Loucy (cell line): Measurements from ENCODE around the gene SEMA5B.

Source experiments
- H2AFZ ChIP-seq: fragments of 200-600 bp; sonication (generic); 2 replicates; pipeline ENCODE4 v1.6.0; 2016; ENCODE audit warnings: antibody characterized with exemption, mild to moderate bottlenecking, low read length, moderate library complexity
- H3F3A ChIP-seq: fragments of 200-600 bp; 2 replicates; pipeline ENCODE4 v1.6.0; 2016; ENCODE audit warnings: antibody characterized with exemption, low read depth, mild to moderate bottlenecking
- H3K27me3 ChIP-seq: fragments of 200-600 bp; sonication (generic); 2 replicates; pipeline ENCODE4 v1.6.1; 2014; ENCODE audit warnings: low read length, mild to moderate bottlenecking; ENCODE audit not compliant: insufficient read depth, poor library complexity, severe bottlenecking
- H3K36me3 ChIP-seq: fragments of 200-600 bp; sonication (generic); 2 replicates; pipeline ENCODE4 v1.6.1; 2016; ENCODE audit warnings: low read length; ENCODE audit not compliant: insufficient read depth
- H3K4me1 ChIP-seq: fragments of 200-600 bp; sonication (generic); 2 replicates; pipeline ENCODE4 v1.5.1; 2014; ENCODE audit warnings: low read length, mild to moderate bottlenecking; ENCODE audit not compliant: insufficient read depth, poor library complexity, severe bottlenecking
- H3K4me2 ChIP-seq: fragments of 200-600 bp; sonication (generic); 2 replicates; pipeline ENCODE4 v1.6.0; 2014; ENCODE audit warnings: antibody characterized with exemption, low read length, low read depth, mild to moderate bottlenecking; ENCODE audit not compliant: poor library complexity, severe bottlenecking
- H3K4me3 ChIP-seq: fragments of 200-600 bp; sonication (generic); 2 replicates; pipeline ENCODE4 v1.5.1; 2014; ENCODE audit warnings: low read length, mild to moderate bottlenecking, mixed read lengths; ENCODE audit not compliant: poor library complexity, severe bottlenecking
- H3K79me2 ChIP-seq: fragments of 200-600 bp; sonication (generic); 2 replicates; pipeline ENCODE4 v1.6.1; 2014; ENCODE audit warnings: low read length; ENCODE audit not compliant: insufficient read depth
- H3K9ac ChIP-seq: fragments of 200-600 bp; sonication (generic); 2 replicates; pipeline ENCODE4 v1.6.0; 2014; ENCODE audit warnings: mild to moderate bottlenecking, low read depth, low read length, moderate library complexity; ENCODE audit not compliant: poor library complexity, severe bottlenecking
- H3K9me2 ChIP-seq: fragments of 200-600 bp; sonication (generic); replicated peaks from 2 replicates; pipeline ENCODE4 v1.6.1; 2016; ENCODE audit warnings: low read depth, low read length, mixed read lengths
- H3K9me3 ChIP-seq: fragments of 200-600 bp; sonication (generic); 2 replicates; pipeline ENCODE4 v1.6.1; 2014; ENCODE audit warnings: mild to moderate bottlenecking, antibody characterized with exemption, low read length, low read depth; ENCODE audit not compliant: insufficient read depth
- H4K20me1 ChIP-seq: fragments of 200-600 bp; sonication (generic); 2 replicates; pipeline ENCODE4 v1.6.0; 2014; ENCODE audit warnings: antibody characterized with exemption, low read length, mild to moderate bottlenecking; ENCODE audit not compliant: insufficient read depth, poor library complexity, severe bottlenecking
- CTCF ChIP-seq: fragments of 200-600 bp; sonication (generic); conservative IDR thresholded peaks from 2 replicates; pipeline ENCODE4 v1.5.1; 2014; ENCODE audit warnings: mild to moderate bottlenecking, antibody characterized with exemption, low read length
- EZH2phosphoT487 ChIP-seq: fragments of 200-600 bp; IDR thresholded peaks from 2 replicates; pipeline ENCODE4 v1.6.1; 2018; ENCODE audit warnings: antibody characterized with exemption, mild to moderate bottlenecking, moderate library complexity, borderline replicate concordance

The SEMA5B gene

DNA sequence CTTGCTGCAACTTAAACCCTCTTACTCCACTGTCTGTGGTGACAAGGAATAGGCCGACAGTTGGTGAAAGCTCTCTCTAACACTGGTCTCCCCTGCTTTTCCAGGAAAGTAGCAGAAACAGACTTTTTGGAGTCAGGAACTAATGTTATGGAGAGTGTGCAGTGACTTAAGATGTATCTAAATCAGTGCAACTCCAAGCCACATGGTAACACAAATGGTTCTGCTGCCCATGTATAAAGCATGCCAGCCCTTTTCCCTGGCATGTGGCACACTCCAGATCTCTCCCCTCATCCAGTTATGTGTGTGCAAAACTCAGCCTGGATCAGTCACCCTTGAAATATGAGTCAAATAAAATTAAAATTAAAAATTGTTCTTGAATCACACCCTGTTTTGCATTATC, 55.4 kb downstream of the SEMA5B start:
- H3K4me3 ChIP-seq = no peak overlapping the region
- no peak overlapping the region for H2AFZ ChIP-seq
- no peaks in the 10 kb centered on the region for H3K79me2 ChIP-seq
- peaks cover 80% of the 10 kb centered on the region for H3K27me3 ChIP-seq
- no peak for TF ChIP-seq CTCF
- TF ChIP-seq EZH2phosphoT487 = no peak
- peaks cover 22% of the 10 kb centered on the region for H3K4me1 ChIP-seq
- H3K9me3 ChIP-seq = no peaks in the 10 kb centered on the region
- H3K9ac ChIP-seq = no peak overlapping the region
- no peaks in the 10 kb centered on the region for H3K36me3 ChIP-seq
- peaks cover 3% of the 10 kb centered on the region for H4K20me1 ChIP-seq
- H3K4me2 ChIP-seq = no peak overlapping the region
- no peaks in the 10 kb centered on the region for H3K9me2 ChIP-seq
- no peaks in the 10 kb centered on the region for H3F3A ChIP-seq

- no peak overlapping the region for H3K4me3 ChIP-seq
- H3K79me2 ChIP-seq = no peaks in the 10 kb centered on the region
- H3K9me3 ChIP-seq = no peaks in the 10 kb centered on the region
- H3K4me2 ChIP-seq = no peak overlapping the region
- H3K9me2 ChIP-seq = no peaks in the 10 kb centered on the region
- peaks cover 7% of the 10 kb centered on the region for H3K4me1 ChIP-seq
- no peaks in the 10 kb centered on the region for H3K36me3 ChIP-seq
- H3K9ac ChIP-seq = no peak overlapping the region
- TF ChIP-seq CTCF (no peak), EZH2phosphoT487 (no peak)
- peaks cover 1% of the 10 kb centered on the region for H4K20me1 ChIP-seq
- peaks cover 80% of the 10 kb centered on the region for H3K27me3 ChIP-seq
- no peaks in the 10 kb centered on the region for H3F3A ChIP-seq
- H2AFZ ChIP-seq = no peak overlapping the region
These were observed 57.7 kb downstream of the SEMA5B start for GRCh38 chr3:122969585-122970469.

GRCh38 chr3:122967765-122968164, 59.8 kb downstream of the SEMA5B start:
- Histone ChIP-seq H3K9me2 (no peaks in the 10 kb centered on the region), H3K4me3 (no peak overlapping the region), H3K36me3 (no peaks in the 10 kb centered on the region), H3F3A (no peaks in the 10 kb centered on the region), H3K9me3 (no peaks in the 10 kb centered on the region), H3K27me3 (peaks cover 78% of the 10 kb centered on the region), H3K9ac (no peak overlapping the region), H3K4me2 (no peak overlapping the region), H3K4me1 (no peaks in the 10 kb centered on the region), H2AFZ (no peak overlapping the region), H4K20me1 (no peaks in the 10 kb centered on the region), H3K79me2 (no peaks in the 10 kb centered on the region)
- no peak for TF ChIP-seq EZH2phosphoT487
- no peak for TF ChIP-seq CTCF
